ENCODE measurements around the gene RERG. TPM values are rescaled to one million over a fixed set of nuclear protein-coding genes. Genes with fewer than 3 reads are reported as not detected.
A peak's percentile ranks its signal among the peaks of the same experiment; 100 is the strongest.

RERG gene
- total RNA-seq, 1 donor from 2014 or later = 0.14 TPM

DNA sequence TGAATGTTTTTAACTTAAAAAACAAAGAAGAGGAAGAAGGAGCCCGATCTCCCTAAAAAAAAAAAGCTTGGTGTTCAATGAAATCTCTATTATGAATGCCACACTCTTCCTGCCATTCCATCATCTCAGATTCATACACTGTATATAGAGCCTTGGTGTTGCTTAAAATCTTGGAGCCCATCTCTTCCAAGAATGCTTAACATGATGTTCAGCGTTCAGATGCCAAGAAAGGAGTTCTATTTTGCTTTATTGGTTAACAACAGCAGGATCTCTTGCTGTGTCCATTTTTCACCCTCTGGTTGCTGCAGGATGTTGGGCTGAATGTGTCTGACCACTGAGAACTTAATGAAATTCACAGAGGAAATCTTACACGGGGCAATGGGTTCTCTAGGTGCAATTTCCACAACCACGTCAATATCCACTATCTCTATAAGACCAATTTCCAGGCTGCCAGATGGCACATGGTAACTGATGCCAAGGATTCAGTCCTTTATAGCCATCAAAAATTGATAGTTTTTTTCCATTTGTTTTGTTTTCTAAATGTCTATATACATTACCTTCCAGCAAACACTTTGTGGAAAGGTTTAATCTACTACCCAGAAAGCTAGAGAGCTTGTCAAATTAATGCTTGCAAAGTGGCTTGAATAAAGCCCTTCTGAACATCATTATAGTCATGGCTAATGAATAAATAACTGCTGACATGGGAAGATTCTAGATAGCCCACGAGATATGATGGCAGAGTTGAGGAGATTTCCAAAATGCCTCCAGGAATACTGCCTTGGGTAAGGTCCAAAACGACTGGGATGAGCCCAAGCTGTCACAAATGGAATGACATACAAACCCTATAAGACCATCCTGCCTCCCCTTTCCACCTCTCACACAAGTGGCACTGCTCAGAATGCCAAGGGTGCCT lies 26.5 kb downstream of the RERG start:
- Mint-ChIP-seq H3K4me3 (ENCODE audit: unreplicated experiment) (no peak overlapping the region), H3K27ac (ENCODE audit: unreplicated experiment) (no peak overlapping the region), H3K27me3 (ENCODE audit: low read depth, unreplicated experiment) (peaks cover 4% of the 10 kb centered on the region), H3K9me3 (ENCODE audit: unreplicated experiment) (peaks cover 4% of the 10 kb centered on the region), H3K36me3 (ENCODE audit: low read depth, unreplicated experiment) (no peaks in the 10 kb centered on the region), H3K4me1 (ENCODE audit: low read depth, unreplicated experiment) (no peaks in the 10 kb centered on the region)
- Histone ChIP-seq H2AFZ (ENCODE audit: low read depth, low read length) (no peak overlapping the region), H3K79me2 (ENCODE audit: insufficient read depth, low read length) (no peaks in the 10 kb centered on the region), H3K4me2 (ENCODE audit: low read length) (no peak overlapping the region), H3K4me3 (ENCODE audit: insufficient read depth, low read depth, low read length) (no peak overlapping the region), H3K36me3 (ENCODE audit: insufficient read depth, low read length) (no peaks in the 10 kb centered on the region), H3K9ac (ENCODE audit: low read length) (no peak overlapping the region), H3K9me3 (ENCODE audit: insufficient read depth, low read depth, low read length) (no peaks in the 10 kb centered on the region), H4K20me1 (ENCODE audit: insufficient read depth, low read length) (no peaks in the 10 kb centered on the region), H3K27ac (ENCODE audit: low read depth, low read length) (no peak overlapping the region), H3K27me3 (ENCODE audit: insufficient read depth, low read length) (peaks cover 3% of the 10 kb centered on the region), H3K4me1 (ENCODE audit: insufficient read depth, low read length) (no peaks in the 10 kb centered on the region)
- DNase-seq (ENCODE audit: low read depth) (no peak), FAIRE-seq (no peak)
- TF ChIP-seq EZH2 (IDR thresholded peaks at IDR 0.05; ENCODE audit: insufficient read depth, low read length) = no peak
- TF ChIP-seq, protein P1, sequence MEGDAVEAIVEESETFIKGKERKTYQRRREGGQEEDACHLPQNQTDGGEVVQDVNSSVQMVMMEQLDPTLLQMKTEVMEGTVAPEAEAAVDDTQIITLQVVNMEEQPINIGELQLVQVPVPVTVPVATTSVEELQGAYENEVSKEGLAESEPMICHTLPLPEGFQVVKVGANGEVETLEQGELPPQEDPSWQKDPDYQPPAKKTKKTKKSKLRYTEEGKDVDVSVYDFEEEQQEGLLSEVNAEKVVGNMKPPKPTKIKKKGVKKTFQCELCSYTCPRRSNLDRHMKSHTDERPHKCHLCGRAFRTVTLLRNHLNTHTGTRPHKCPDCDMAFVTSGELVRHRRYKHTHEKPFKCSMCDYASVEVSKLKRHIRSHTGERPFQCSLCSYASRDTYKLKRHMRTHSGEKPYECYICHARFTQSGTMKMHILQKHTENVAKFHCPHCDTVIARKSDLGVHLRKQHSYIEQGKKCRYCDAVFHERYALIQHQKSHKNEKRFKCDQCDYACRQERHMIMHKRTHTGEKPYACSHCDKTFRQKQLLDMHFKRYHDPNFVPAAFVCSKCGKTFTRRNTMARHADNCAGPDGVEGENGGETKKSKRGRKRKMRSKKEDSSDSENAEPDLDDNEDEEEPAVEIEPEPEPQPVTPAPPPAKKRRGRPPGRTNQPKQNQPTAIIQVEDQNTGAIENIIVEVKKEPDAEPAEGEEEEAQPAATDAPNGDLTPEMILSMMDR (IDR thresholded peaks at IDR 0.05; ENCODE audit: insufficient read depth, low read depth, low read length) = no peak

DNA sequence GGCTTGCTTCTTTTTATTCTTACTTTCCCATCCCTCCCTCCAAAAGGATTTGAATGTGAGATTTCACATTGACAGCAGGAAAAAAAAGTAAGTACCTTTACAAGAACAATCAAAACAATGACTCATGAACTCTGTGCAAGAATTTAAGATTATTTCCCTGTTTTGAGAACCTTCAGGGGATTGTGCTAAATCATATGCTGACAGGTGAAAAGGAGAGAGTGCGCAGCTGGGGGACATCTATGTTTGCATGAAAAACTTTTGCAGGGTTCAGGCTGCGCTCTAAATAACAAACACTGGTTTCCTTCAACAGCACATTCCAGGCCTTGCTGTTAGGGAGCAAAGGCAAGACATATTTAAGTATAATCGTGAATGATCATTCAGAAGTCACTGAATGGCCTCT lies 27.3 kb downstream of the RERG start:
- Histone ChIP-seq H3K79me2 (ENCODE audit: insufficient read depth, low read length) (no peaks in the 10 kb centered on the region), H4K20me1 (ENCODE audit: insufficient read depth, low read length) (no peaks in the 10 kb centered on the region), H3K4me1 (ENCODE audit: insufficient read depth, low read length) (no peaks in the 10 kb centered on the region), H3K36me3 (ENCODE audit: insufficient read depth, low read length) (no peaks in the 10 kb centered on the region), H2AFZ (ENCODE audit: low read depth, low read length) (no peak overlapping the region), H3K9me3 (ENCODE audit: insufficient read depth, low read depth, low read length) (no peaks in the 10 kb centered on the region), H3K27me3 (ENCODE audit: insufficient read depth, low read length) (peaks cover 3% of the 10 kb centered on the region), H3K27ac (ENCODE audit: low read depth, low read length) (no peak overlapping the region), H3K4me3 (ENCODE audit: insufficient read depth, low read depth, low read length) (no peak overlapping the region), H3K9ac (ENCODE audit: low read length) (no peak overlapping the region), H3K4me2 (ENCODE audit: low read length) (no peak overlapping the region)
- DNase-seq (ENCODE audit: low read depth) (peak; percentile 19), FAIRE-seq (peak; percentile 9)
- peaks cover 4% of the 10 kb centered on the region for H3K9me3 Mint-ChIP-seq (ENCODE audit: unreplicated experiment)
- H3K4me1 Mint-ChIP-seq (ENCODE audit: low read depth, unreplicated experiment) = no peaks in the 10 kb centered on the region
- H3K36me3 Mint-ChIP-seq (ENCODE audit: low read depth, unreplicated experiment) = no peaks in the 10 kb centered on the region
- peaks cover 2% of the 10 kb centered on the region for H3K27me3 Mint-ChIP-seq (ENCODE audit: low read depth, unreplicated experiment)
- no peak overlapping the region for H3K4me3 Mint-ChIP-seq (ENCODE audit: unreplicated experiment)
- TF ChIP-seq EZH2 (IDR thresholded peaks at IDR 0.05; ENCODE audit: insufficient read depth, low read length) = no peak
- TF ChIP-seq, protein P1 (IDR thresholded peaks at IDR 0.05; ENCODE audit: insufficient read depth, low read depth, low read length) = no peak
- no peak overlapping the region for H3K27ac Mint-ChIP-seq (ENCODE audit: unreplicated experiment)

DNA sequence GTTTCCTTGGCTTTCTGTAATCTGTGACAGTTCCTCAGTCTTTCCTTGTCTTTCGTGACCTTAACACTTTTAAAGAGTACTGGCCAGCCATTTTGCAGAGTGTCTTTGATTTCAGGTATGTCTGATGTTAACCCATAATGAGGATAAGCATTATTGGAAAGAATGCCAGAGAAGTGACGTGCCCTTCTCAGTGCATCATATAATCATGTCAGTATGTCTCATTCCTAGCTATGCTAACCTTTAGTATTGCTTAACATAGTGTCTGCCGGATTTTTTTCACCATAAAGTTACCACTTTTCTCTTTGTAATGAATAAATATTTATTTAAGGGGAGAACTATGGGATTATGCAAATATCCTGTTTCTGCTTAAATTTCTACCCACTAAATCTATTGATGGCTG lies 28.5 kb downstream of the RERG start:
- no peak overlapping the region for H3K27ac ChIP-seq (ENCODE audit: low read depth, low read length)
- H4K20me1 ChIP-seq (ENCODE audit: insufficient read depth, low read length) = no peaks in the 10 kb centered on the region
- H2AFZ ChIP-seq (ENCODE audit: low read depth, low read length) = no peak overlapping the region
- DNase-seq (ENCODE audit: low read depth) (no peak), FAIRE-seq (no peak)
- peaks cover 3% of the 10 kb centered on the region for H3K27me3 ChIP-seq (ENCODE audit: insufficient read depth, low read length)
- H3K79me2 ChIP-seq (ENCODE audit: insufficient read depth, low read length) = no peaks in the 10 kb centered on the region
- no peaks in the 10 kb centered on the region for H3K36me3 Mint-ChIP-seq (ENCODE audit: low read depth, unreplicated experiment)
- peaks cover 4% of the 10 kb centered on the region for H3K9me3 Mint-ChIP-seq (ENCODE audit: unreplicated experiment)
- H3K4me1 Mint-ChIP-seq (ENCODE audit: low read depth, unreplicated experiment) = no peaks in the 10 kb centered on the region
- H3K27me3 Mint-ChIP-seq (ENCODE audit: low read depth, unreplicated experiment) = no peaks in the 10 kb centered on the region
- no peak for TF ChIP-seq EZH2 (IDR thresholded peaks at IDR 0.05; ENCODE audit: insufficient read depth, low read length)
- TF ChIP-seq, protein P1 (IDR thresholded peaks at IDR 0.05; ENCODE audit: insufficient read depth, low read depth, low read length) = no peak
- H3K9ac ChIP-seq (ENCODE audit: low read length) = no peak overlapping the region
- no peak overlapping the region for H3K4me3 ChIP-seq (ENCODE audit: insufficient read depth, low read depth, low read length)
- no peak overlapping the region for H3K4me2 ChIP-seq (ENCODE audit: low read length)
- no peaks in the 10 kb centered on the region for H3K9me3 ChIP-seq (ENCODE audit: insufficient read depth, low read depth, low read length)
- H3K4me1 ChIP-seq (ENCODE audit: insufficient read depth, low read length) = no peaks in the 10 kb centered on the region
- H3K27ac Mint-ChIP-seq (ENCODE audit: unreplicated experiment) = no peak overlapping the region
- H3K36me3 ChIP-seq (ENCODE audit: insufficient read depth, low read length) = no peaks in the 10 kb centered on the region
- no peak overlapping the region for H3K4me3 Mint-ChIP-seq (ENCODE audit: unreplicated experiment)

Data from astrocyte (in vitro differentiated cells and primary cell).